NCI-H2081 (cell line): ENCODE data around the gene NOL3.

Experiments used
- DNase-seq, 2 experiments: peaks; one replicate each; lab custom pipeline; 2025; lab: John Stamatoyannopoulos, UW

NOL3 gene

DNA sequence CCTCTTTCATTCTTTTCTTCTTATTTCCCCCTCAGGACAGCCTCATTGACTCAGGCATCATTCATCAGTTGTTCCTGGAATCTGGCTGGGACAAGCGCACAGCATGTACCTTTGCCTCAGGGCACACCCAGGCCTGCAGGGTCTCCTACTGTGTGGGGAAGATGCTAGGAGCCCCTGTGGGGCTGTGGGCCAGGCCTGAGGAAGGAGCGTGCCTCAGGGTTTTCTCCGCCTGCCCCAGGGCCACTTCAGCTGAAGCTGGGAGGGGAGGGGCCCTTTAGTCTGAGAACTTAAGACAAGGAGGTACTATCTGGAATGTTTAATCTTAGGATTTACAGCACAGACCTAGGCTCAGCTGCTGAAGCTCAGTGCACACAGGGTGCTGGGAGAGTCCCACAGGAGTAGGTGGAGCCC lies 36.5 kb downstream of the NOL3 start:
- no peak for DNase-seq

DNA sequence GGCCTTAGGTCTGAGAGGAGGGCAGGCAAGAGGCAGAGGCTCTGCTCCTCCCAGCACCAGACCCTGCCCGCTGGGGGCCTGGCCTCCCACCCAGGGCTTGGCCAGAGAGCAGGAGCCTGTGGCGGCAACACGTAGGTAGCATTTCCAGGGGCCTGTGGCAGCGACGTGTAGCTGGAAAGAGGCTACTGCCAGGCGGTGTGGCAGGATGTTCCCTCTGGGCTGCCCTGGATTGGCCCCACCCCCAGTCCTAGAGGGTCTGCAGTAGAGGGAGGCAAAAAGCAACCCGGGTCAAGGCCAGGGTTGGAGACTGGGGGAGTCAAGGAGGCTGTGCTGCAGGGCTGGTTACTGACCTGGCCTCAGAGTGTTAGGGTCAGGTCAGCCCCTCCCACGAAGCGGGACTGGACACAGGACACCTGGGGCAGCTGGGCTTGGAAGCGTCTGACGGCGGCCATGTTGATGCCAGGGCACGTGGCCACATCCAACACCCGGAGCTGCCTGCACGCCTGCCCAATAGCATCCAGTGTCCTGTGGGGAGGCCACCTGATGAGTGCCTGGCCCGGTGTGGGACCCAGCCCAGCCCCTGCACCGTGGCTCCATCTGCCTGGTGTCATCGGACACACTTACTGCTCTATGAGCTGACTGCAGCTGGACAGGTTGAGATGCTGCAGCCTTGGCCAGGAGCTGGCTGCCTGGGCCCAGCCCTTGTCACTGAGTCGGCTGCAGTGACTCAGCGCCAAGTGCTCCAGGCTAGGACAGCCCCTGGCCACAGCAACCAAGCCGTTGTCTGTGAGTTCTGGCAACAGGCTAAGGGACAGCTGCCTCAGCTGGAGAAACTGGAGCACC lies 37.1 kb downstream of the NOL3 start:
- no peak for DNase-seq

DNA sequence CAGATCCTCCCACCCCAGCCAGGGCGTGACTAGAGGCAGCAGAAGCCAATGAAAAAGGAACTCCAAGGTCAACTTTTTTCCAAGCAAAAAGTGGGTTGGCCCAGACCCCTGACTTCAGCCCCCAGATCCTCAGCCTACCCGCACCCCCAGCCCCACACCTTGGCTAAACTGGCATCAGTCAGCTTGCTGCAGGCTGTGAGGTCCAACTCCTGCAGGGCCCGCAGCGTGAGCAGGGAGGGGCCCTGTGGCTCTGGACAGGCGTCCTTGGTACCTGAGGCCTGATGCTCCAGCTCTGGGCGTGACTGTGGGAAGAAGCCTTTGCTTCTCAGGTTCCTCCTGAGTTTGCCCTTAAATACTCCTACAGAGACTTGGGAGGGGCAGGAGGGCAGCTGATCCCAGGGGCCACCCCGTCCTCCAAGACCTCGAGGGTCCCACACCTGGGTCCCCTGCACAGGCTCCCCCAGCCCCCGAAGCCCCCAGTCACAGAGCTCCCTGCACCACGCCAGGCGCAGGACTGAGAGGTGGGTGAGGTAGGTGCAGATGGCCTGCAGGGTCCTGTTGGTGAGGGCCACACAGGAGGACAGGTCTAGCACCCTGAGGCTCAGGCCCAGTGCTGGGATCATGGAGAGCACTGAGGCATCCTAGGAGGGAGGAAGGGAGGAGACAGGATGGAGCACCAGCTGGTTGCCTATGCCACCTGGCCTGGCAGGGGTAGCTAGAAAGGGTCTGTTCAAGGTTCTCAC lies 38.0 kb downstream of the NOL3 start:
- DNase-seq = no peak

DNA sequence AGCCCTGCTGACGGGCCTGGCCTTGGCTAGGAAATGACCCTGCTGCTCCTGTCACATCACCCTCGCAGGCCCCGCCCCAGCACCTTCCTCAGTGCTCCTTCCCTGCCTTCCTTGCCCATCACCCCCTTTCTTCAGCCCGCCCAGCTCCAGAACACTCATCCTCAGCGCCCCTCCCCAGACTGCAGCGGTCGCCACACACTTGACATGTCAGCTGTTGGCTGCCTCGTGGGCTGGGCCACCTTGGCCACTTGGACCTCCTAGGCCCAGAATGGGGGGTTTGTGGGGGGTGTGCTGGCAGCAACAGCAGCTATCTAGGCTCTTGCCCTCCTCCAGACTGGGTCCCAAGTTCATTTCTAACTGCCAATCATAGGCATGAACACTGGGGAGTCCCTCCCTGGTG lies 39.2 kb downstream of the NOL3 start:
- no peak for DNase-seq

DNA sequence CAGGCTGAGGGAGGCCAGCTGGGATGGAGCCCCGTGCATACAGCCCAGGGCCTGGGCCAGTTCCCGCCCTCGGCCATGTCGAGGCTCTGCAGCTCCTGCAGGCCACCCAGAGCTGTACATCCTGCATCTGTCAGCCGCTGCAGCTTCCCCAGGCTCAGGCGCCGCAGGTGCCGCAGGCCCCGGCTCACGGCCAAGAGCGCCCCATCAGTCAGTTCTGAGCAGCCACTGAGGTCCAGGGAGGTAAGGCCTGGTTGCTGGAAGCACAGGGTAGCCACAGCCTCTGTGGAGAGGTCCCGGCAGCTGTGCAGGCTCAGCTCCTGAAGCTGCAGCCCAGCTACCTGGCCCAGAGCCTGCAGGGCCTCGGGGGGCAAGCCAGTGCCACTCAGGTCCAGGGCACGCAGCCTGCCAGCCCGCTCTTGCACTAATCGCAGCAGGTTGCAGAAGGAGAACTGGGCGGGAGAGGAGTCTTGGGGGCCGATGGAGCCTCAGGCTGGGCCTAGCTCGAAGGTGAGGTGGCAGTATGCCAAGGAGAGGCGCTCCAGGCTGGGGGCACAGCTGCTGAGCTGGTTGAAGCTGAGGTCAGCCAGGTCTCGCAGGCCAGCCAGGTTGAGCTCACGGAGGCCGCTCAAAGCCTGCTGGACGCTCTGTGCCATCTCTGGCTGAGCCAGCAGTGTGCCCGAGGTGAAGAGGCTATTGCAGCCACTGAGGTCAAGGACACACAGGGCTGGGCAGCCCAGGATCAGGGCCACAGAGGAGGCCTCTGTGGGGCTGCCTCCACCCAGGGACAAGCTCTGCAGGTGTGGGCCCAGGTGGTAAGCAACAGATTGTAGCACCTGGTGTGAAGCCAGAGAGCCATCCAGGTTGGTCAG lies 40.0 kb downstream of the NOL3 start:
- no peak for DNase-seq

DNA sequence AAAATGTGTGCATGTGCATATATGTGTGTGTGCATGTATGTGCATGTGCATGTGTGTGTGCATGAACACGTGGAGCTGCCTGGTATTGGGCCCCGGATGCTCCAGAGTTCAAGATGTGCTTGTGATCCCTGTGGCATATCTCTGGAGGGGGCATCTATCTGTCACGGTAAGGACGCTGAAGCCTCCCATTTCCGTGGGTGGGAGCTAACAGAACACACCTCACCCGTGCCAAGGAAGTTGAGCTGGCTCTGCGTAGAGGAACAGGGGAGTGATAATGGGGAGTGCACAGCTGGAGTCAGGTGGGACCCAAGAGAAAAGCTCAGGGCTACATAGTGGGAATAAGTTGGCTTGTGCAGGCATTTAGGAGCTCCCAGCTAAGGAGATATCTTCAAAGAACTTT lies 41.3 kb downstream of the NOL3 start:
- DNase-seq = no peak

DNA sequence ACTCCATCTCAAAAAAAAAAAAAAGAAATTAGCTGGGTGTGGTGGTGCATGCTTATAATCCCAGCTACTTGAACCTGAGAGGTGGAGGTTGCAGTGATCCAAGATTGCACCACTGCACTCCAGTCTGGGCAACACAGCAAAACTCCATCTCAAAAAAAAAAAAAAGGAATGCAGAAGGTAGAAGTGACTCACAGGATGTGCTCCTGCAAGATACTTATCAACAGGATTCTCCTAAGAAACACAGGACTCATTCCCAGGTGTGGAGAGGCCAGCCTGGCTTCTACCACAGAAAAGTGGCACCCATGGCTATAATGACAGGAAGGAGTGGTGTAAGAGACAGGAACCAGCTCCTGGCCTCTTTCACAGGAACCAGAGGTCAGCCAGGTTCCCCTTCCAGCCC lies 42.4 kb downstream of the NOL3 start:
- DNase-seq = no peak

DNA sequence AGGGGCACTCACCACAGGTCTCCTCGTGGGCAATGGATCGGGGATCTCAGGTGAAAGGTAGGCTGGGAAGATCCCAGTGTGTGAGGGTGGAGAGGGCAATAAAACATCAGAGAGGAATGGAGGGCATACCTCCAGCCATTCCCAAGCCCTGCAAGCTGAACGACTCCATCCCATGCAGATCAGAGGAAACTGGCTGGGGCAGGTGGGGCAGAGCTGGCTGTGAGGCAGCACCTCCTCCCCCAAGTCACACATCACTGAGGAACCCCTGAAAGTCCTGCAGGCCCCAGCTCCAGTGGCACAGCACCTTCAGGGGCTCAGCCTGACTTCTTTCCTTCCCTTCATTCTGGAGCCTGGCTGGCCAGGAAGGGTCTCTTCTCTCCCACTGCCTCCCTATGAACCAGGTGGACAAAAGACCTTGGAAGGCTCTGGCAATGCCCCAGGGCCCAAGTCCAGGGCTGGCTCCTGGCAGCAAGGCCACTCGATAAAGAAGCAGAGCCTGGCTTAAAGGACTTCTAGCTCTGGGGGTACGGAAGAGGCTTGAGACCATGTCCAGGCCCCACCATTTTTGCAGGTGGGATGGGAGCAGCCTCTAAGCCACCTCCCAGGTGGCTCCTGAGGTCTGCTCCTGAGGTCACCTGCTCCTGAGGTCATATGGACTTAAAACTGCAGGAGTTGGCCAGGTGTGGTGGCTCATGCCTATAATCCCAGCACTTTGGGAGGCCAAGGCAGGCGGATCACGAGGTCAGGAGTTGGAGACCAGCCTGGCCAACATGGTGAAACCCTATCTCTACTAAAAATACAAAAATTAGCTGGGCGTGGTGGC lies 43.1 kb downstream of the NOL3 start:
- DNase-seq = no peak

DNA sequence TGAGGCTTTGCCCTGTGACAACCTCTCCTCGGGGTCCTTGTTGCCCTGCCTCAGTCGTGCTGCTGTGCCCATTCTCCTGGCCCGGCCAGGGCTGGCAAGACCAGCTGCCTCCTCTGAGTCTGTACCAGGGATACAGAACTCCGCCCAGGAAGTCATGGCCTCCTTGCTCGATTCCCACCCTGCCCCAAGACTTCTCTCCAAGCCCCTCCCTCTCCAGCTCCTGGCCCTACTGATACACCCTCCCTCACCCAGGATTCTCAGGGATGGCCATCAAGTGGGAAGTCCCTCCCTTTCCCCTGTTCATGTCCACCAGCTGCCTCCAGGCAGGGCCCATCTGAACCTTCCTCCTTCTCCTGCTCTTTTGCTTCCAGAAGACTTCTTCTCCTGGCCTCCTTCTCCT lies 45.4 kb downstream of the NOL3 start:
- no peak for DNase-seq

DNA sequence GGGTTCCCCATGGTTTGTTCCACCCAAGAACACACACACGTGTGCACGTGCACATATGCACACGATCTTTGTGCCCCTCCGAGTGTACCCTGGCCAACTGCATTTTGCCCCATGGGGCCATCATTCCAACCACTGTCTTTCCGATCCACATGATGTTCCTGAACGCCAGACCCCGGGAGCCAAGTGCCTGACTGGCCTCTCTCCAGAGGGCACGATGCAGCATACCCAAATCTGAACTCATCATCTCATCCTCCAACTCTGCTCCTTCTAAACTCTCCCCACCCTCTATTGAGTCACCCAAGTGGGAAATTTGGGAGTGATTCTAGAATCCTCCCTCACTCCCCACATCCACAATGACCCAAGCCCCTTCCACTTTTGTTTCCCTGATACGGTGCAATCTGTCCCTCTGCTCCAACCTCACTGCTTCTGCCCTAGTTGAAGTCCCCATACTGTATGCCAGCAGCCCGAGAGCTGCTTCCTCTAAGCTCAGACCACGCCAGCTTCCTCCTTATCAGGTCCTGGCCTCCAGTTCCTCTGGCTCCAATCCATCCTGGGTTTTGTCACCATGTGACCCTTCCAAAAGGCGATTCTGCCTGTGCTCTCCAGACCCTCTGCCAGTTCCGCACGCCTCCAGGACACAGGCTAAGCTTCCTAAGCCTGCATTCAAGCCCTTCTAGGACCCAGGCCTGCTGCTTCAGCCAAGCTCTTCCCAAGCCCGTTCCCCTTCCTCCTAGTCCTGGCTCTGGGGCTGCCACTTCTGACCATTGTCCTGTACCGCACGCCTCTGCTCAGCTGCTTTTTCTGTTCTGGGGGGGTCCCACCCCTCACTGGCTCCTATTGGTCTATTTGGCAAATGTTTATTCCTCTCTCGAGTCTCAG lies 46.5 kb downstream of the NOL3 start:
- no peak for DNase-seq

DNA sequence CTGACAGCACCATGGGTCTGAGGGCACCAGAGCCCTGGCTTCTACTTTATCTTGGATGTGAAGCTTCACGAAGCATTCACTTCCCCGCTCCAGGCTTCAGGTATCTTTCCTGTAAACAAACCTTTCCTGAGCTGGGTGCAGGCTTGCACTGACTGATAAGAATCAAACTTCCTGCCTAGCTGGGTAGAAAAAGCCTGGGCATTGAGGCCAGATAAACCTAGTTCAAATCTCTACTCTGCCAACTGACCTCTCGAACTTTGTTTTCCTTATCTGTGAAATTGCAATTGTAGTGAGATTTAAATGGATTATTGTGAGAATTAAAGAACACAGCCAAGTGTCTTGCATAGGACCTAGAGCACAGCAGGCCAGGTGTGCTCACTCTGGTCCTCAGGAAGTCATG lies 53.7 kb downstream of the NOL3 start:
- no peak for DNase-seq
